Caco-2 (cell line): Measurements from ENCODE around the gene CD52. TPM values are rescaled to one million over a fixed set of nuclear protein-coding genes. Genes with fewer than 3 reads are reported as not detected.

Source experiments
- BruUV-seq: library from RNA; stranded (reverse); fragments of 400-500 nt; replicated peaks from 2 replicates; lab custom pipeline; 2021; lab: Mats Ljungman, UMichigan
- CTCF ChIA-PET: fragments of 300-600 bp; sonication (Branson Sonifier 250); formaldehyde crosslinking; loops from one replicate; lab custom pipeline; 2022; ENCODE audit warnings: antibody characterized with exemption; lab: Charles Lee
- POLR2A ChIA-PET: fragments of 300-600 bp; sonication (Branson Sonifier 250); formaldehyde crosslinking; loops from one replicate; lab custom pipeline; 2022; ENCODE audit warnings: antibody characterized with exemption; lab: Charles Lee
- DNase-seq, 2 experiments: peaks; one replicate each; pipeline versions ENCODE4 v3.0.0 to v3.0.0-alpha.2; 2020 to 2022
- H3K27me3 ChIP-seq: replicated peaks from 2 replicates; pipeline ENCODE4 v1.6.0; 2011; ENCODE audit warnings: low read length; ENCODE audit not compliant: control insufficient read depth, insufficient read depth
- H3K36me3 ChIP-seq: 2 replicates; pipeline ENCODE4 v1.5.1; 2011; ENCODE audit warnings: low read length; ENCODE audit not compliant: control insufficient read depth, insufficient read depth
- H3K4me1 ChIP-seq: fragments of 250-450 bp; sonication (Bioruptor Pico); 2 replicates; pipeline ENCODE4 v1.5.1; 2020; ENCODE audit warnings: mild to moderate bottlenecking
- H3K4me3 ChIP-seq: 2 replicates; pipeline ENCODE4 v1.5.1; 2011; ENCODE audit warnings: low read depth, mild to moderate bottlenecking, control low read depth, low read length
- H3K9me3 ChIP-seq: fragments of 250-450 bp; sonication (Bioruptor Pico); 2 replicates; pipeline ENCODE4 v1.5.1; 2020; ENCODE audit warnings: mild to moderate bottlenecking, moderate library complexity
- H3K27ac Mint-ChIP-seq: one replicate; pipeline ENCODE4 v1.8.0; 2022; ENCODE audit warnings: mixed read lengths; ENCODE audit not compliant: unreplicated experiment
- H3K27me3 Mint-ChIP-seq: one replicate; pipeline ENCODE4 v1.8.0; 2022; ENCODE audit warnings: mixed read lengths; ENCODE audit not compliant: insufficient read depth, unreplicated experiment
- H3K36me3 Mint-ChIP-seq: one replicate; pipeline ENCODE4 v1.8.0; 2022; ENCODE audit warnings: mild to moderate bottlenecking, mixed read lengths; ENCODE audit not compliant: insufficient read depth, unreplicated experiment
- H3K4me1 Mint-ChIP-seq: one replicate; pipeline ENCODE4 v1.8.0; 2022; ENCODE audit warnings: low read depth, mixed read lengths; ENCODE audit not compliant: unreplicated experiment
- H3K4me3 Mint-ChIP-seq: one replicate; pipeline ENCODE4 v1.8.0; 2022; ENCODE audit warnings: mild to moderate bottlenecking, moderate library complexity, mixed read lengths; ENCODE audit not compliant: unreplicated experiment
- H3K9me3 Mint-ChIP-seq: one replicate; pipeline ENCODE4 v1.8.0; 2022; ENCODE audit warnings: mixed read lengths; ENCODE audit not compliant: unreplicated experiment
- CTCF ChIP-seq, 2 experiments: fragments of 200-600 bp in 1 of 2; IDR thresholded peaks; 1 replicate in 1 of 2; 2 replicates in 1 of 2; pipeline versions ENCODE4 v1.5.1 to v1.8.0; 2011 to 2022; ENCODE audit warnings: antibody characterized with exemption in 1 of 2, control low read depth in 1 of 2, inconsistent platforms in 1 of 2, low read depth in 1 of 2, low read length in 1 of 2, mild to moderate bottlenecking in 1 of 2, moderate library complexity in 1 of 2; ENCODE audit not compliant: insufficient read depth in 1 of 2, severe bottlenecking in 1 of 2, unreplicated experiment in 1 of 2
- intact Hi-C: fragments of 100-400 bp; cut with micrococcal nuclease; formaldehyde crosslinking; loops from one replicate; pipeline ENCODE4 v1.10.0; 2022; ENCODE audit not compliant: unreplicated experiment
- total RNA-seq: library from RNA; stranded (reverse); gene quantifications from 2 replicates; pipeline ENCODE4 v1.2.3, GENCODE V29; 2022

Gene CD52
- total RNA-seq, 1 experiment from 2014 or later = not detected

GRCh38 chr1:26337625-26338024, 19.9 kb downstream of the CD52 start:
- Histone ChIP-seq H3K27me3 (no peaks in the 10 kb centered on the region), H3K4me3 (no peak overlapping the region), H3K9me3 (no peaks in the 10 kb centered on the region), H3K36me3 (peaks cover 4% of the 10 kb centered on the region; the same call in 1 of the 2 replicates), H3K4me1 (no peaks in the 10 kb centered on the region)
- Mint-ChIP-seq H3K27ac (no peak overlapping the region), H3K4me3 (no peak overlapping the region), H3K4me1 (no peaks in the 10 kb centered on the region), H3K9me3 (no peaks in the 10 kb centered on the region), H3K36me3 (peaks cover 76% of the 10 kb centered on the region), H3K27me3 (no peaks in the 10 kb centered on the region)
- TF ChIP-seq CTCF (IDR thresholded peaks at IDR 0.05; ENCODE audit: insufficient read depth in 1 of 2, low read depth in 1 of 2, low read length in 1 of 2, severe bottlenecking in 1 of 2, unreplicated experiment in 1 of 2) = no peak
- ChIA-PET POLR2A (no interaction called here), CTCF (no interaction called here)
- BruUV-seq = no TSS peak
- intact Hi-C loops = no loop called here
- no peak for DNase-seq

GRCh38 chr1:26338670-26339069, 20.9 kb downstream of the CD52 start:
- H3K4me3 ChIP-seq = no peak overlapping the region
- Mint-ChIP-seq H3K4me1 (no peaks in the 10 kb centered on the region), H3K27me3 (no peaks in the 10 kb centered on the region), H3K4me3 (no peak overlapping the region), H3K9me3 (no peaks in the 10 kb centered on the region), H3K36me3 (peaks cover 81% of the 10 kb centered on the region), H3K27ac (no peak overlapping the region)
- intact Hi-C loops = no loop called here
- CTCF ChIA-PET = no interaction called here
- no peaks in the 10 kb centered on the region for H3K4me1 ChIP-seq
- no TSS peak for BruUV-seq
- POLR2A ChIA-PET = no interaction called here
- no peak for TF ChIP-seq CTCF (IDR thresholded peaks at IDR 0.05; ENCODE audit: insufficient read depth in 1 of 2, low read depth in 1 of 2, low read length in 1 of 2, severe bottlenecking in 1 of 2, unreplicated experiment in 1 of 2)
- no peak for DNase-seq
- no peaks in the 10 kb centered on the region for H3K27me3 ChIP-seq
- H3K36me3 ChIP-seq = peaks cover 4% of the 10 kb centered on the region
- no peaks in the 10 kb centered on the region for H3K9me3 ChIP-seq

GRCh38 chr1:26340047-26340481, 22.3 kb downstream of the CD52 start:
- no peaks in the 10 kb centered on the region for H3K4me1 ChIP-seq
- intact Hi-C loops = no loop called here
- Mint-ChIP-seq H3K36me3 (peaks cover 82% of the 10 kb centered on the region), H3K27ac (no peak overlapping the region), H3K4me3 (no peak overlapping the region), H3K27me3 (no peaks in the 10 kb centered on the region), H3K4me1 (no peaks in the 10 kb centered on the region), H3K9me3 (no peaks in the 10 kb centered on the region)
- DNase-seq = no peak
- CTCF ChIA-PET = interaction anchor here (0.5 kb wide), 1 partner anchor 11 kb away, joined by 3 read pairs; no protein-coding TSS in a partner anchor
- H3K4me3 ChIP-seq = no peak overlapping the region
- H3K36me3 ChIP-seq = peaks cover 4% of the 10 kb centered on the region
- no peaks in the 10 kb centered on the region for H3K27me3 ChIP-seq
- TF ChIP-seq CTCF (IDR thresholded peaks at IDR 0.05; ENCODE audit: insufficient read depth in 1 of 2, low read depth in 1 of 2, low read length in 1 of 2, severe bottlenecking in 1 of 2, unreplicated experiment in 1 of 2) = no peak
- no TSS peak for BruUV-seq
- H3K9me3 ChIP-seq = no peaks in the 10 kb centered on the region
- POLR2A ChIA-PET = no interaction called here
